HepG2 (cell line): Measurements from ENCODE around the gene SLC48A1. TPM values are rescaled to one million over a fixed set of nuclear protein-coding genes. Genes with fewer than 3 reads are reported as not detected.

Experiments
- CTCF ChIP-seq: sonication (generic); formaldehyde crosslinking; IDR thresholded peaks from 2 replicates; pipeline ENCODE4 v1.5.0; 2020; ENCODE audit warnings: mild to moderate bottlenecking, missing genetic modification reagents, moderate library complexity
- HDAC2 ChIP-seq: sonication (generic); formaldehyde crosslinking; IDR thresholded peaks from 2 replicates; pipeline ENCODE4 v1.4.0; 2020; ENCODE audit warnings: missing genetic modification reagents
- HNRNPK ChIP-seq: fragments of 200-400 bp; formaldehyde crosslinking; IDR thresholded peaks from 2 replicates; pipeline ENCODE4 v1.6.1; 2018; ENCODE audit warnings: low read length, low read depth, moderate library complexity, mild to moderate bottlenecking; ENCODE audit not compliant: poor library complexity, severe bottlenecking
- ISX ChIP-seq: sonication (generic); formaldehyde crosslinking; conservative IDR thresholded peaks from 2 replicates; pipeline ENCODE4 v1.5.0; 2020; ENCODE audit warnings: missing genetic modification reagents
- JUND ChIP-seq: sonication (generic); formaldehyde crosslinking; IDR thresholded peaks from 2 replicates; pipeline ENCODE4 v1.8.0; 2022; ENCODE audit warnings: mild to moderate bottlenecking, missing genetic modification reagents
- MEIS2 ChIP-seq: sonication (generic); formaldehyde crosslinking; IDR thresholded peaks from 2 replicates; pipeline ENCODE4 v1.9.0; 2021; ENCODE audit warnings: mild to moderate bottlenecking, missing genetic modification reagents
- PTBP1 ChIP-seq: fragments of 200-400 bp; formaldehyde crosslinking; IDR thresholded peaks from 2 replicates; pipeline ENCODE4 v1.6.1; 2018; ENCODE audit warnings: low read length, low read depth; ENCODE audit not compliant: poor library complexity, severe bottlenecking
- RCOR2 ChIP-seq: IDR thresholded peaks from 2 replicates; pipeline ENCODE4 v1.6.1; 2016; ENCODE audit warnings: missing biosample characterization, missing genetic modification reagents
- SMC3 ChIP-seq: IDR thresholded peaks from 2 replicates; pipeline ENCODE4 v1.6.1; 2011; ENCODE audit warnings: low read length, improper control_type of control experiment
- TFAP4 ChIP-seq: sonication (generic); IDR thresholded peaks from 2 replicates; pipeline ENCODE4 v1.6.1; 2016; ENCODE audit warnings: low read depth, borderline replicate concordance
- THAP9 ChIP-seq: sonication (generic); formaldehyde crosslinking; IDR thresholded peaks from 2 replicates; pipeline ENCODE4; 2020; ENCODE audit warnings: missing genetic modification reagents, mild to moderate bottlenecking, borderline replicate concordance
- ZEB1 ChIP-seq: IDR thresholded peaks from 2 replicates; pipeline ENCODE4 v1.6.1; 2012; ENCODE audit warnings: mild to moderate bottlenecking, low read depth, inconsistent platforms; ENCODE audit not compliant: insufficient replicate concordance
- ZNF691 ChIP-seq: sonication (generic); formaldehyde crosslinking; IDR thresholded peaks from 2 replicates; pipeline ENCODE4 v1.4.0; 2020; ENCODE audit warnings: missing genetic modification reagents, low read depth, mild to moderate bottlenecking, borderline replicate concordance
- ZNF7 ChIP-seq: IDR thresholded peaks from 2 replicates; pipeline ENCODE4 v1.6.1; 2016; ENCODE audit warnings: missing biosample characterization, missing genetic modification reagents
- ZSCAN12 ChIP-seq: sonication (generic); formaldehyde crosslinking; IDR thresholded peaks from 2 replicates; pipeline ENCODE4 v1.9.0; 2021; ENCODE audit warnings: mild to moderate bottlenecking, missing genetic modification reagents
- polyA plus RNA-seq, 8 experiments: library from polyadenylated mRNA; depleted of rRNA in 3 of 8; stranded (reverse) in 7 of 8; unstranded in 1 of 8; fragments of >200 nt; fragmentation: Illumina TruSeq in 4 of 8; extraction: Trizol in 4 of 8; gene quantifications; 2 replicates each; pipeline versions ENCODE4 v1.2.1 to v1.2.3, GENCODE V29; 2011 to 2016; ENCODE audit warnings: low read depth in 4 of 8, missing spikeins in 1 of 8, mixed read lengths in 1 of 8; ENCODE audit not compliant: insufficient read depth in 1 of 8
- total RNA-seq, 5 experiments: library from RNA; depleted of rRNA; stranded (reverse); fragments of >200 nt; fragmentation: Illumina TruSeq; extraction: Trizol; gene quantifications; 2 replicates each; pipeline ENCODE4 v1.2.3, GENCODE V29; 2016; ENCODE audit warnings: low read depth in 1 of 5
- TF ChIP-seq, protein P1 (sequence below): sonication (generic); formaldehyde crosslinking; IDR thresholded peaks from 2 replicates; pipeline ENCODE4 v1.4.0; 2020; ENCODE audit warnings: missing genetic modification reagents

SLC48A1 gene
- total and polyA plus RNA-seq, 2 of the 13 experiments (the other 11 are each of a cell fraction or from before 2014, with no cell fraction given), result 2.2 to 3.7 TPM

DNA sequence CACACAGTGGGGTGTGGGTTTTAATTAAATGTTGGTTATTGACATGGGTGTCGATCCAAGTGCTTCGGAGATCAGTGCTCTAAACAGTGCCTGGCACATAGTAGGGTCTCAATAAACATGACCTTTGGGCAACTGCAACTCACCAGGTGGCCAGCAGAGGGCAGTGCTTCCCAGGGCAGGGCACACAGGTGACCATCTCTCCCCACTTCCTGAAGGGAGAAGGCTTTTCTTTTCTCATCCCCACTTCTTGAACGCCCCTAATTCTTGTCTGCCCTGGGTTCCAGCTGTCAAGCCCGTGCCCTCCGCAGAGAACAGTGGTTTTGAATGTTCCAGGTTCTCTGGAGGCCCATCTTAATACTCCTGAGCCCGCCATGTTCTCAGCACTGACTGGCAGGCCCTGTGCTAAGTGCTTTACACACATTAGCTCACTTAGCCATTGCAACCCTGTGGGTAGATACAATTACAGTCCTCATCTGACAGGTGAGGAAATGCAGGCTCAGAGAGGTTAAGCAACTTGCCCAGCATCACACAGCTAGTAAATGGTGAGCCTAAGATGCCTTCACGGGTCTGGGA lies 30.7 kb upstream of the SLC48A1 start (continued):
- peak; percentile 30; the same call in 1 of the 2 replicates for TF ChIP-seq HDAC2 (CRISPR knock-in tag)
- TF ChIP-seq ISX, result no peak
- peak; percentile 47 for TF ChIP-seq ZEB1
- TF ChIP-seq ZNF691 (CRISPR knock-in tag), result 0 out of 2 replicates have a peak, but pooled peaks have one; percentile 34
- peak; percentile 89 for TF ChIP-seq CTCF (CRISPR knock-in tag)
- no peak for TF ChIP-seq ZNF7 (CRISPR knock-in tag)
- peak; percentile 65 for TF ChIP-seq SMC3
- no peak for TF ChIP-seq THAP9 (CRISPR knock-in tag)
- no peak for TF ChIP-seq HNRNPK
- TF ChIP-seq MEIS2 (CRISPR knock-in tag), result no peak
- TF ChIP-seq ZSCAN12 (CRISPR knock-in tag), result no peak
- 0 out of 2 replicates have a peak, but pooled peaks have one; percentile 54 for TF ChIP-seq RCOR2 (CRISPR knock-in tag)
- TF ChIP-seq JUND, result no peak
- TF ChIP-seq TFAP4, result 0 out of 2 replicates have a peak, but pooled peaks have one; percentile 15
- TF ChIP-seq, protein P1, sequence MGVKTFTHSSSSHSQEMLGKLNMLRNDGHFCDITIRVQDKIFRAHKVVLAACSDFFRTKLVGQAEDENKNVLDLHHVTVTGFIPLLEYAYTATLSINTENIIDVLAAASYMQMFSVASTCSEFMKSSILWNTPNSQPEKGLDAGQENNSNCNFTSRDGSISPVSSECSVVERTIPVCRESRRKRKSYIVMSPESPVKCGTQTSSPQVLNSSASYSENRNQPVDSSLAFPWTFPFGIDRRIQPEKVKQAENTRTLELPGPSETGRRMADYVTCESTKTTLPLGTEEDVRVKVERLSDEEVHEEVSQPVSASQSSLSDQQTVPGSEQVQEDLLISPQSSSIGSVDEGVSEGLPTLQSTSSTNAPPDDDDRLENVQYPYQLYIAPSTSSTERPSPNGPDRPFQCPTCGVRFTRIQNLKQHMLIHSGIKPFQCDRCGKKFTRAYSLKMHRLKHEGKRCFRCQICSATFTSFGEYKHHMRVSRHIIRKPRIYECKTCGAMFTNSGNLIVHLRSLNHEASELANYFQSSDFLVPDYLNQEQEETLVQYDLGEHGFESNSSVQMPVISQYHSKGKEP (CRISPR knock-in tag), result no peak
- TF ChIP-seq PTBP1, result no peak
